Central memory CD8-positive, alpha-beta T cell (primary cell): ENCODE measurements around the gene REG3A.

Experiments used
- ATAC-seq: fragments of 150-1000 bp; cut with Tn5 transposase; replicated peaks from 2 replicates; pipeline ENCODE4 v1.10.0; 2022; ENCODE audit warnings: mild to moderate bottlenecking, moderate FRiP score, moderate number of reproducible peaks; ENCODE audit not compliant: poor library complexity, severe bottlenecking; ENCODE audit errors: extremely low read depth
- DNase-seq, 2 donors: peaks; one replicate each; pipeline ENCODE4 v3.0.0; 2021; ENCODE audit warnings: low spot score in 2 of 2
- H3K27ac Mint-ChIP-seq: one replicate; pipeline ENCODE4 v1.8.0; 2022; ENCODE audit warnings: low read depth, mild to moderate bottlenecking, moderate library complexity, mixed read lengths
- H3K27me3 Mint-ChIP-seq: one replicate; pipeline ENCODE4 v1.8.0; 2022; ENCODE audit warnings: mixed read lengths
- H3K36me3 Mint-ChIP-seq: one replicate; pipeline ENCODE4 v1.8.0; 2022; ENCODE audit warnings: mild to moderate bottlenecking, moderate library complexity, mixed read lengths; ENCODE audit not compliant: insufficient read depth
- H3K4me1 Mint-ChIP-seq: one replicate; pipeline ENCODE4 v1.8.0; 2022; ENCODE audit warnings: mixed read lengths
- H3K4me3 Mint-ChIP-seq: one replicate; pipeline ENCODE4 v1.8.0; 2022; ENCODE audit warnings: mild to moderate bottlenecking, moderate library complexity, mixed read lengths
- H3K9me3 Mint-ChIP-seq: one replicate; pipeline ENCODE4 v1.8.0; 2022; ENCODE audit warnings: mixed read lengths

Gene REG3A

DNA sequence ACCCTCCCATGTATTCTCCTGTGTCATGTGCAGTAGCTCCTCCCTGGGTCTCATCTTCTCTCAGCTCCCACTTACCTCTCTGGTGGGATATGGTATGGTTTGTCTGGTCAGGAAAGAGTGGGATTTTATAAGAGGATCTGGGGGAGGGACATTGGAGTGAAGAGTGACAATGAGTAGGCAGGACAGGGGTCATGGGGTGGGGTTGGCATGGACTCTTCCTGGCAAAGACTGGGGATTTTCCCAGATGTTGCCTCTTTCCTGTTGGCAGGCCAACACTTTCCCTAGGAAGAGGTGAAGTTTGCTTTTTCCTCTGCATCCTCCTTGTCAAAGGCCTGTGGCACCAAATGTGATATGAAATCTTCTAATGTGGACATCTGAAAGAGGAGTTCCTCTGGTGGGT lies at the start of gene REG3A:
TSS of gene REG3A (minus strand) at position 101 of the 400 bp plus-strand sequence. CDS start 348 bp downstream, outside the sequence.
- no peaks in the 10 kb centered on the region for H3K4me1 Mint-ChIP-seq
- no peak within 1 kb of the TSS for H3K27ac Mint-ChIP-seq
- ATAC-seq (no peak), DNase-seq (no peak)
- H3K9me3 Mint-ChIP-seq, result peaks cover 20% of the 10 kb centered on the region
- H3K27me3 Mint-ChIP-seq, result no peaks in the 10 kb centered on the region
- H3K36me3 Mint-ChIP-seq, result no peaks in the 10 kb centered on the region
- H3K4me3 Mint-ChIP-seq, result no peak within 1 kb of the TSS

DNA sequence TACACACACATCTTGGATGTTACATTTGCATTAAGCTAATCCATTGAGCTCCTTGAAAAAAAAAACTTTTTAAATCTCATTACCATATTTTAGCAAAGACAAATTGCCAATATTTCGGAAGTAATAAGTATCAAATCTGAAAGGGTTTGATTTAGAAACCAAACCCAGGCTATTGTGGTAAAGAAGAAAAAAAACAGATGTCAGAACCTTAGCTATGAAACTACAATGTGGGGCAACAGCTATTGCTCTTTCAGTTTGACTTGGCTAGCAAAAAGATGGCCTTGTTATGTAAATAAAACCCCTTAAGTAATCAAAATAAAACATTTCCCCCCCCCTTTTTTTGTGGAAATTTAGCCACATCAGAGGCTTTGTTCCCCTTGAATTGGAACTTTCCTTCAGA lies 41.2 kb upstream of the REG3A start:
- Mint-ChIP-seq H3K27me3 (no peaks in the 10 kb centered on the region), H3K4me1 (no peaks in the 10 kb centered on the region), H3K4me3 (no peak overlapping the region), H3K9me3 (peaks cover 5% of the 10 kb centered on the region), H3K27ac (no peak overlapping the region), H3K36me3 (peaks cover 1% of the 10 kb centered on the region)
- DNase-seq (no peak), ATAC-seq (no peak)

DNA sequence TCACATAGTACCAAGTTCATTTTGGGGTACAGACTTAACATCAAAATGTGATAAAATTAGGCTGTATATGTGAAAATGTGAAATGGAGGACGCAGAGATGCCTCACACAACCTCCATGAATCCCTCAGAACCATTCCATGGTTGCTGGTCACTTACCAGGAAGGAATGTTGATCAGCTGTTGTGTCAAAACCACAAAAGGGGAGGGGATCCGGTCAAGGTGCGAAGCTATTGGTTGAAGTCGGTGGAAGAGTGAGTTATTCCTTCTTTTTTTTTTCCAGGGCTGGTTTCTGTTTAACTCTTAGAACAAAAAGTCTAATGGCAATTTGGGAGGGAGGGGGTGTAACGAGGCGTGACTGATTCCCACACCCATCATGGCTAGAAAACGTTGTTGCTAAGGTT lies 32.3 kb upstream of the REG3A start:
- H3K36me3 Mint-ChIP-seq, result peaks cover 1% of the 10 kb centered on the region

DNA sequence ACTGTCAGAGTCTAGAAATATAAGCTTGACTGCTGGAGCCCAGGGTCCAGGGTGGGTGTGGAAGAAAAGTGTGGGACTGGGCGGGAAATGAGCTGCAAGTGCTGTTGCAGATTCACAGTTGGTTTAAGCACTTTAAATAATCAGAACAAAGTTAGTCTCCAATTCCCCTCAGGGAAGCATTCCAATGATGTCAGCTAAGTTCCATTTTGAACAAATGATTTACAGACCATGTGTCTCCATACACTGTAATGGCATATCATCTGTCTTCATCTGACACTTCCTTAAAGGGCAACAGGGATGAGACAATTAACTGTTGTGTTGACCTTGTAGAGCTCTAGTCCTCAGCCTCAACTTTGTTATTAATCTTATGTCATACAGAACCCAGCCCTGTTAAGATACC lies 31.5 kb upstream of the REG3A start:
- H3K4me3 Mint-ChIP-seq, result no peak overlapping the region
- ATAC-seq, result no peak

More for the DNA sequence above, 32.3 kb upstream of the REG3A start:
- no peaks in the 10 kb centered on the region for H3K4me1 Mint-ChIP-seq
- peaks cover 29% of the 10 kb centered on the region for H3K9me3 Mint-ChIP-seq
- no peak overlapping the region for H3K27ac Mint-ChIP-seq
- no peak for DNase-seq
- no peaks in the 10 kb centered on the region for H3K27me3 Mint-ChIP-seq
- no peak for ATAC-seq
- H3K4me3 Mint-ChIP-seq, result no peak overlapping the region

DNA sequence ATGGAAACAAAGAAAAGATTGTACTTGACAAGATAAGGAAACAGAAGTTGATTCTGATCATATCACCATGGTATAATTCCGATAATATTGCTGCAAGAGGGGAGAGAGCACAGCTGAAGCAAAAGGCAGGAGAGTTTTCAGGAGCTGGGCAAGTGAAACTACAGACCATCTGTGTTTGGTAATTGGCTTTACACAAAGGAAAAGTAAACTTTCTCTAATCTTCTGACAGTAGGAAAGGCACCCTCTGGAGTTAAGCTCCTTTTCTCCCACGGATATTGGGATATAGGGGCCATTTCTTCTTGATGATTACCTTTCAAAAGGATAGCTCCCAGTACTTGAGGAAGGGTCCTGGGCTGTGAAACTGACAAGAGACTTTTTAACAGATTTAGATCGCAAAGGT lies 29.9 kb upstream of the REG3A start:
- Mint-ChIP-seq H3K27me3 (no peaks in the 10 kb centered on the region), H3K4me3 (no peak overlapping the region), H3K9me3 (peaks cover 28% of the 10 kb centered on the region), H3K27ac (no peak overlapping the region), H3K4me1 (no peaks in the 10 kb centered on the region), H3K36me3 (no peaks in the 10 kb centered on the region)
- DNase-seq (no peak), ATAC-seq (no peak)

More for the DNA sequence above, 31.5 kb upstream of the REG3A start:
- H3K9me3 Mint-ChIP-seq, result peaks cover 29% of the 10 kb centered on the region
- no peaks in the 10 kb centered on the region for H3K27me3 Mint-ChIP-seq
- DNase-seq, result no peak
- peaks cover under 1% of the 10 kb centered on the region for H3K36me3 Mint-ChIP-seq
- H3K4me1 Mint-ChIP-seq, result no peaks in the 10 kb centered on the region
- H3K27ac Mint-ChIP-seq, result no peak overlapping the region

DNA sequence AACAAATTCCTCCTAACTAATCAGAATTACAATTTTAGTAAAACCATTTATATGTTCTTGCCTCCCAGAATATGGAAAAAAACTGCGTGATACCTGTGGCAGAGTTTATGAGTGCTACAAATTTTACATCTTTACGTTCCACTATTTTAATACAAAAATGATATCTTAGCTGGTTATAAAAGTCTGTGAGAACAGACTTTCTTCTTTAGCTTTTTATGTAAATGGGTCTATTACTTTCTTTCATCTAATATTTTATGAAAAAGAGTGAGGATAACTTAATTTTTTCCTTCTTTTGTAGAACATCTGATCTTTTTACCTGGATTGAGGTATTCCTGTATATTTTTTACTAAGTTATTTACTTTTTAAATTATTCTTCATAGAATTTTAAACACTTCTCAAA lies 22.1 kb upstream of the REG3A start:
- H3K27ac Mint-ChIP-seq, result no peak overlapping the region
- H3K4me3 Mint-ChIP-seq, result no peak overlapping the region
- no peaks in the 10 kb centered on the region for H3K4me1 Mint-ChIP-seq
- H3K36me3 Mint-ChIP-seq, result no peaks in the 10 kb centered on the region
- DNase-seq (no peak), ATAC-seq (no peak)
- H3K27me3 Mint-ChIP-seq, result no peaks in the 10 kb centered on the region
- H3K9me3 Mint-ChIP-seq, result peaks cover 25% of the 10 kb centered on the region

DNA sequence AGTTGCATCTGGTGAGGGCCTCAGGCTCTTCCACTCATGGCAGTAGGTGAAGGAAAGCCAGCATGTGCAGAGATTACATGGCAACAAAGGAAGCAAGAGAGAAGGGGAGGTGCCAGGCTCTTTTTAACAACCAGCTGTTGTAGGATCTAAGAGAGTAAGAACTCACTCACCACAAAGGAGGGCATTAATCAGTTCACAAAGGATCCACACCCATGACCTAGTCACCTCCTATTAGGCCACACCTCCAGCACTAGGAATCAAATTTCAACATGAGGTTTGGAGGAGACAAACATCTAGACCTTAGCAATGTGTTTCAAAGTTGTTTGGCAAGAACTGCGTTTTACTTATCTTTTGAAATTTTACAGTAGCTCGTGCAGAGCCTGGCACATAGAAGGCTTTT lies 20.5 kb upstream of the REG3A start:
- Mint-ChIP-seq H3K4me3 (no peak overlapping the region), H3K36me3 (no peaks in the 10 kb centered on the region), H3K27ac (no peak overlapping the region), H3K27me3 (no peaks in the 10 kb centered on the region), H3K4me1 (no peaks in the 10 kb centered on the region), H3K9me3 (peaks cover 30% of the 10 kb centered on the region)
- ATAC-seq, result no peak
- no peak for DNase-seq

DNA sequence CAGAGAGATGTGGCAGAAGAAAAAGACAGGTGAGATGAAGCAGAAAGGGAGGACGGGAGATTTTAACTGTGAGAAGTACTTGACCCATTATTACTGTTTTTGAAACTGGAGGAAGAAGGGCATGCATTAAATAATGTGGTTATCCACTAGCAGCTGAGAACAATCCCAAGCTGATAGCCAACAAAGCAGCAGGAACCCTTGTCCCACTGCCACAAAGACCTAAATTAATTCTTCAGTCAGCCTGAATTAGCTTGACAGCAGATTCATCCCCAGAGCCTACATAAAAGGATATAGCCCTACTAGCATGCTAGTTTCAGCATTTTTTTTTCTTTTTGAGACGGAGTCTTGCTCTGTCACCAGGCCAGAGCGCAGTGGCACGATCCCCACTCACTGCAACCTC lies 19.5 kb upstream of the REG3A start:
- peaks cover 21% of the 10 kb centered on the region for H3K9me3 Mint-ChIP-seq
- no peak overlapping the region for H3K4me3 Mint-ChIP-seq
- ATAC-seq (no peak), DNase-seq (no peak)
- H3K27ac Mint-ChIP-seq, result no peak overlapping the region
- H3K4me1 Mint-ChIP-seq, result no peaks in the 10 kb centered on the region
- no peaks in the 10 kb centered on the region for H3K27me3 Mint-ChIP-seq
- H3K36me3 Mint-ChIP-seq, result no peaks in the 10 kb centered on the region

DNA sequence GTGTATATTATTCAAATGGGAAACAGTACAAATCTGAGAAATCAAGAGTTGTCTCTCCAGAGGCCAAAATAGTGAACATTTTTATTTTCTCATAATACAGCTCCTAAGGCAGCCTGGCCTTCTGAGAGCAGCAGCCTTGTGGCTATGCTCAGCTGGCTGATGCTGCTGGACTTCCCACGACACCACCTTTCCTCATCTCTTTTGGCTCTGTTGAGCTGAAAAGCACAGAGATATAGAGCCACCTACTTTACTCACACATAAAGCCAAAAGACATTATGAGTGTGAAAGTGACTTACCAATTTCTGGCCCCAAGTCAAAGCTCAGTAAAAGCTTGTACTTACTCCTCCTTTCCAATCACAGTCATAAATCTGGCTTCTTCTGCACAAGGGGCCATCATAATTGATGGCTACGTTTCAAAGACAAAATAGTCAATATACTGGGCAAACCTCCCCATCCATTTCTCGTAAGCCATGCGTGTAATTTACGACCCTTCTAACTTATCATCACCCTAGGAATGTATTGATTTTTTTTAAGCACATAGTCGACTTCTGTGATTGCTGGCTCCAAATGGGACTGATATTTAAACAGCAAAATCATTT lies 18.6 kb upstream of the REG3A start:
- Mint-ChIP-seq H3K27ac (no peak overlapping the region), H3K9me3 (peaks cover 27% of the 10 kb centered on the region), H3K4me3 (no peak overlapping the region), H3K27me3 (no peaks in the 10 kb centered on the region), H3K36me3 (no peaks in the 10 kb centered on the region), H3K4me1 (no peaks in the 10 kb centered on the region)
- DNase-seq (no peak), ATAC-seq (no peak)

DNA sequence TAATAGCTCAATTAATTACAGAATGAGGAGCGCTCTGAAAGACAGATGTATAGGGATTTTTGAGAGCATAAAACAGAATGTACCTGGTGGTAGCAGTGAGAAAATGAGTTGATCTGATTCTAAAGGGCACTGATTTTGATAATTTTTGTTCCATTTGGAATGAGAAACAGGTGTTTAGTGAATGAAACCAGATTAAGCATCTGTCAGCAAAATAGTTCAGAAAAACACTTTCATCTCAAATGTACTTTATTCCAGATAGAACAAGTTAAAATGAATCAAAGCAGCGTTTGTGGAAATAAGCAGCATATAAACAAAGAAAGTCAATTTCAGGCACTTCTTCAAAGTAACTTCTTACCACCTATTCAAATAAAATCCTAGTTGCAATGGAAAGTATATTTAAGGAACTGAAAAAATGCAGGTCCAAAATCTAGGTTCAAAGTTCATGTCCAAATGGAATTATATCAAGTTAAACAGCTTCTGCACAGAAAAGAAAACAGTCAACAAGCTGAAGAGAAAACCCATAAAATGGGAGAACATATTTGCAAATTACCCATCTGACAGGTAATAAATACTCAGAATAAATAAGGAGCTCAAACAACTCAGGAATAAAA lies 11.9 kb upstream of the REG3A start:
- H3K36me3 Mint-ChIP-seq, result peaks cover 2% of the 10 kb centered on the region
- peaks cover 32% of the 10 kb centered on the region for H3K9me3 Mint-ChIP-seq
- no peaks in the 10 kb centered on the region for H3K27me3 Mint-ChIP-seq
- no peak overlapping the region for H3K4me3 Mint-ChIP-seq
- H3K4me1 Mint-ChIP-seq, result no peaks in the 10 kb centered on the region
- DNase-seq, result no peak
- no peak overlapping the region for H3K27ac Mint-ChIP-seq
- ATAC-seq, result no peak

DNA sequence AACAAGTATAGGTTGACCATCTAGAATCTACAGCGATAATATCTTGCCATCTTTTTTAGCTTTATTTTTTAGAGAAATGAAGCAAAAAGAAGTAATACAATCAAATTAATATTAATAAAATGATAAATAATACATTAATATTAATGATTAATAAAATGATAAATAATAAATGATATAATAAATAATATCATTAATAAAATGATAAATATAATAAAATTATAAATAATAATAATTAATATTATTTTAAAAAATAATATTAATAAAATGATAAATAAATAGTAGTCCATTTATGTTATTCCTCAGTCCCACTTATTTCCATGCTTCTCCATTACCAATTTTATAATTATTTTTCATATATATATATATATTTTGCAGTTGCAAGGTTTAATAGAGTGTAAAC lies 3.2 kb upstream of the REG3A start:
- Mint-ChIP-seq H3K9me3 (peaks cover 22% of the 10 kb centered on the region), H3K4me3 (no peak overlapping the region), H3K27ac (no peak overlapping the region), H3K27me3 (no peaks in the 10 kb centered on the region), H3K4me1 (no peaks in the 10 kb centered on the region), H3K36me3 (no peaks in the 10 kb centered on the region)
- no peak for ATAC-seq
- no peak for DNase-seq

DNA sequence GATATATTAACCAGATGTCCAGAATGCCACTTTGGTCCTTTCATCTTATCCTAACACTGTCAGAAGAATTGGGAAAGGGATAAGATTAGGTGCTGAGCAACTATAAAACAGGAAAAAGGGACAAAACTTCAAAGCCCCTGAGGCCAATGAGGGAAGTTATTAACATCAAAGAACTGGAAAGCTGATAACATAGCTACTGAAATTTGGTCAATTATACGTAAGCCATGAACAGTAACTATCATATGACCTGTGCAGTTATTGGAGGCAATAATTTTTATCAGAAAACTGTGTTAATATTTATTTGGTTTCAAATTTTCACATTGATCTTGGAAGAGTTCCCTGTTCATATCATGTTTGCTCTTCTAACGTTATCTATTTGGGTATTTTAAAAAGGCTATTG lies 2.6 kb upstream of the REG3A start:
- Mint-ChIP-seq H3K4me3 (no peak overlapping the region), H3K4me1 (no peaks in the 10 kb centered on the region), H3K36me3 (no peaks in the 10 kb centered on the region), H3K27me3 (no peaks in the 10 kb centered on the region), H3K27ac (no peak overlapping the region), H3K9me3 (peaks cover 23% of the 10 kb centered on the region)
- ATAC-seq, result no peak
- DNase-seq, result no peak

DNA sequence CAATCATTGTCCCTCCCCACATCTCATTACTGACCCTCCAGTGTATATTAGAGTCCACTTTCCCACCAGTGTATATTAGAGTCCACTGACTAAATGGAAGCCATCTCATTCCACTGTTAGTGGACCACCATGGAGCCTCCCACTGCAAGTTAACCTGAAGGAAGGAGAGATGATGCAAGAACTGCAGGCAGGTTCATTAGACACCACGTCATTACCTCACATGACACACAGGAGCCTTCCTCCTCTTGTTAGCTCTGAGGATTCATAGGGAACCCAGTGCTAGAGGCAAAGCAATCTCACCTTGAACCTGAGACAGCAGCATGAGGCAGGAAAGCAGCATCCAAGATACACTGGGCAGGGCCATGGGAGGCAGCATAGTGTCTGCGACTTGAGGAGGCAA lies 523 bp downstream of the REG3A start:
- peaks cover 13% of the 10 kb centered on the region for H3K9me3 Mint-ChIP-seq
- no peak overlapping the region for H3K27ac Mint-ChIP-seq
- DNase-seq (no peak), ATAC-seq (no peak)
- no peak overlapping the region for H3K4me3 Mint-ChIP-seq
- H3K36me3 Mint-ChIP-seq, result no peaks in the 10 kb centered on the region
- H3K4me1 Mint-ChIP-seq, result no peaks in the 10 kb centered on the region
- no peaks in the 10 kb centered on the region for H3K27me3 Mint-ChIP-seq
